HG03066 (cell line): ENCODE results near the gene NPLOC4.
A peak's percentile ranks its signal among the peaks of the same experiment; 100 is the strongest.
"Not testable (repeated sequence)": the region's sequence is repeated elsewhere in the genome, so short reads cannot be mapped to it uniquely, and the experiment has no call there.

Experiments
- ATAC-seq: cut with Tn5 transposase; IDR thresholded peaks from one replicate; pipeline ENCODE4 v1.9.1; 2021; ENCODE audit warnings: low read depth; ENCODE audit not compliant: unreplicated experiment

Gene NPLOC4

DNA sequence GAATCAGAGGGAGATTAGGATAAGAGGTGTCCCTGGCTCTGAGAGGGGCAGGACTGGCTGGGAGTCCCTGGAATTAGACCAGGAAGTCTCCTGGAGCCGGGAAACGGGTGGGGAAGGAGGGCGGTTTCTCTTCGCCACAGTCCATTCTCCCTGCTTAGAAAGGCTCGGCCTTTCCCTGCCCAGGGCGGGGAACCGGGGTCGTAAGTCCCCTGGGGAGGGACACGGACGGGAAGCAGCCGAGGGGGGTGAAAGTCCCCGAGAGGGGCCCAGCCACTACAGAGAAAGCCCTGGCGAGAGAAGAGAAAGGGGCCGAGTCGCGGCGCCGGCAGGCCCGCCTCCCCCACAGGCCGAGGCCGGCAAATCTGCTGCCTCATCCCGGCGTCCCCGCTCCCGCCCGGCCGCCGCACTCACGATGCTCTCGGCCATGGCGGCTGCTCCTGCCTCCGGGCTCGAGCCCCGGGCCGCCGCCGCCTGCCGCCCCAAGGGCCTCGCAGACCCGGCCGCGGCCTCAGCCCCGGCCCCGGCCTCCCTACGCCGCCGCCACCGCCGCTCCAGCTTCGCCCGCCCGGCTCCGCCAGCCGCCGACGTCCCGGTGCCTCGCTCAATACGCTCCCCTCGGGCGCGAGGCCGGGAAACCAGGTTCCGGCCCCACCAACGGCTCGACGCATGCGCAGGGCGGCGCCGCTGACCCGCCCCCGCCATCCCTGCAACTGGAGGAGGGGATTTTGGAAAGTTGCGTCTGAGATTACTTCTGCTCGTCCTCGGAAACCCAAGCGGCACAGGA, at the start of gene NPLOC4, which contains the start of gene TSPAN10:
Gene NPLOC4, minus strand, starts transcription at position 608 of the 784 bp plus-strand sequence. Its CDS starts 182 bp downstream, at position 426.
Gene TSPAN10, plus strand, starts transcription at position 692 of the 784 bp plus-strand sequence. CDS start 5,217 bp downstream, outside the sequence.
- no peak for ATAC-seq

DNA sequence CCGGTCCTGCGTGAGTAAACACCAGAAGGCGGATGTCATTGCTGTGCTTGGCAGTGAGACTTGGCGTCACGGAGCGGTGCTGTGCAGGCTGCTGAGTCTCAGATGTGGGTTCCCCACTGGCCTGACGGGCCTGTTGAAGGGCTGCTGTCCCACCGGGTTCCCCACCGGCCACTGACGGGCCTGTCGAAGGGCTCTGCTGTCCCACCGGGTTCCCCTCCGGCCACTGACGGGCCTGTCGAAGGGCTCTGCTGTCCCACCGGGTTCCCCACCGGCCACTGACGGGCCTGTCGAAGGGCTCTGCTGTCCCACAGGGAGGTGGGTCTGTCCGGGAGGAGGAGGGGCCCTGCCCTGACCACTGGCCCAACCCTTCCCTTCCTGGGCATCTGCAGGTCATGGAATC, 49.7 kb upstream of the NPLOC4 start:
- ATAC-seq: no peak

DNA sequence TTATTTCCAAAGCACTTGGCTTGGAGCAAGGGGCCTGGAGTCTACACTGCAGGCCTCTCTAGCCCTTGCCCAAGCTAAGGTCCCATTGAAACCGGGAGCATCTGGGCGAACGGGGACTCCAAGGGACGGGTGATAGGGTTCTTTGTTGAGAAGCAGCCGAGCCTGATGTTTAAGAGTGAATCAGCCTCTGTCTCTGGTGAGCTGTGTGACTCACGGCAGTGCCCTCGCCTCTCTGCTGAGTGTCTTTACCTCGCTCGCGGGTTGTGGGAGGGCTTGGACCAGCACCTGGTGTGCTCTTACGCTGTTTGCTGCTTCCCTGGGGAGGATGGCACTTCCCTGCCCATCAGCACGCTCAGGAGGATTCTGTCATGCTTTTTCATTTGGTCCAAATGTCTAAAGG, 48.2 kb upstream of the NPLOC4 start:
- ATAC-seq: no peak

DNA sequence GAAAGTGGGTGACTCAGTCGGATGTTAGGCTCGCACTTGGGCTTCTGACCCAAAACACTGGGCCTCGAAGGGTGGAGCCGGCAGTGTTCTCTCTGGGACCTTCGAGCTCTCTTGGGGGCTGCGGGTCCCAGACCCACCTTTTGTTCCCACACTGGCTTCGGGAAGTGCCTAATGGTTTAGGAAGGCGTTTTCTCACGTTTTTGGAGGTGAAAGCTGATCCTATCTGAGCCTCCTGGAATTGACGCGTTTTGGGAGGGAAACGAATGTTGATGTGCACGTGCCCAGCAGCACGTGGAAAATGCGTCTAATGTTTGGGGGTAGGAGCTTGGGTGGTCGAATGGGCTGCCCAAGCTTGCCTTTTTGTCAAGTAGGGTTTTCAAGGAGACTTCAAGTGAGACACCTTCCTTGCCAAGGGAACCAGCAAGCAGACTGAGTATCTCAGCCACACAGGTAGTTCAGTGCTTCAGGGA, 47.6 kb upstream of the NPLOC4 start:
- ATAC-seq: peak; percentile 4

DNA sequence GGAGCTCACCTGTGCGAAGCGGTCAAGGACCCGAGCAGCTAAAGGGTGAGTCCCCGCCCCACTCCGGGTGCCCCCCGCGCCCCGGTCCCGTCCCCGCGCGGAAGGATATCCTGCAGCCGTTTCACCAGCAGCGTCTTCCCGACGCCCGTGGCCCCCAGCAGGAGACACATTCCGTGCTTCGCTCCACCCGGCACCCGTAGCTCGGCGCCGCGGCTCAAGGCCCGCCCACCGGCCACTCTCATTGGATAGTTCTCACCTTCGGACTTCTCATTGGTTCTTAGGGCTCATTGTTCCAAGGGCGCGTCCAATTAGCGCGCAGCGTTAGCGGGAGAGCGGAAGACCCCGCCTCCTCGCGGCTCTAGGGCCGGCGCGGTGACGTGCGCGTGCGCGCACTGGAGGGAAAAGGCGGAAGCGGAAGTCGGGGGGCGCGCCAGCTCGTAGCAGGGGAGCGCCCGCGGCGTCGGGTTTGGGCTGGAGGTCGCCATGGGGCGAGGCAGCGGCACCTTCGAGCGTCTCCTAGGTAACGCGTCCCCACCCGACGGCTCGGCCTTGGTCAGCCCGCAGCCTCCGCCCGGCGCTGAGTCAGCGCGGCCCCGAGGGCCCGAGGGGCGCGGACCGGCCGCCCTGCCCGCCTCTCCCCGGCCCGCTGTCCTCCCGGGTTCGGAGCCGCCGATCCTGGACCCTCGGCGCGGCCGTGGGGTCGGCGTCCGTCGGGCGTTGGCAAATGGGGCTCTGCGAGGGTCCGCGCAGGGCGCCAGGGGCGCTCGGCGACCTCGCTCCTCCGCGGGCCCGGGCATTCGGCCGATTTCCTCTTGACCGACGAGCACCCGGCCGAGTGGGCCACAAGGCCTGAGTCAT, 46.9 kb upstream of the NPLOC4 start, which contains the start of the genes ARL16 and HGS:
Gene ARL16, minus strand, starts transcription at position 214 of the 858 bp plus-strand sequence. Its CDS starts 44 bp downstream, at position 170.
Gene HGS, plus strand, starts transcription at position 428 of the 858 bp plus-strand sequence. Its CDS starts 56 bp downstream, at position 484.
- ATAC-seq: peak; percentile 98

DNA sequence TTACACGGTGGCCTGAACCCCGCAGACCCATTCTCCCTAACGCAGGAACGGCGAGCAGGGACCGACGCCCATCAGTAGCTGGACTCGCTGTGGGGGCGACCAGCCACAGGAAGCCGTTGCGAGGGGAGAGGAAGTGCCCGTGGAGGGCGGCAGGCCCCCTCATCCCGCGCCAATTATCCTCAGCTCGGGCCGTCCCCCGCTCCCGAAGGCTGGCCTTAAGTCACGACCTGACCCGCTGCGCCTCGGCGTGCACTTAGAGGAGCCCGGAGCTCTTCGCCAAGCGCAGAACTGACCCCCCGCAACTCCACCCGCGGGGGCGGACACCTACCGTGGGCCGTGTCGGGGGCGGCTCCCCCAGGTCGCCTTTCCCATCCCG, 46.3 kb upstream of the NPLOC4 start:
- ATAC-seq: peak; percentile 3

DNA sequence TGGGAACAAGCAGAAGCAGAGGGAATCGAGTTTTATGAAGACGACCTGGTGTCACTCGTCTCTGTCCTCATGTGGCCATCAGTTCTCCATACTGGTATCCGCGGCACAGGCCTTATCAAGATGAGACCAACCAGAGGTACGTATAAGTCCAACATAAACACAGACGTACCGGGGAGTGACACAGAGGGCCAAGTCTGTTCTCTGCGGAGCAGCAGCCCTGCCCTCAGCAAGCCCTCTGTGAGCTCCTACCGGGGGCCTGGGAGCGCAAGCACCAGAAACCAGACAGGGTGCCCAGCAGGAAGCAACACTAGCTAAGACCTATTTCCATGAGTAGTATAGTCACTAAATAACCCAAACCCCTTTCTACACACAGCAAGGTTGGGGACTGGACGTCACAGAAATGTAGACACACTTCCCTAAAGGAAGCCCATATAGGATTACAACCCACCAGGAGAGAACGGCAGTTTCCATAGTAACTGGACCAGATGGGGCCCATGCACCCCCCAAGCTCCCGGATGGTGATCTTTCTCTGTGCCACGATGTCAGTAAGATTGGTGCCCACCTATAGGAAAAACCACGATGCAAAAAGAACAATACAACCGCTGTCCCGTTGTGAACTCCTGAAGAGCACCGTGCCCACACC, 45.8 kb upstream of the NPLOC4 start:
- no peak for ATAC-seq

DNA sequence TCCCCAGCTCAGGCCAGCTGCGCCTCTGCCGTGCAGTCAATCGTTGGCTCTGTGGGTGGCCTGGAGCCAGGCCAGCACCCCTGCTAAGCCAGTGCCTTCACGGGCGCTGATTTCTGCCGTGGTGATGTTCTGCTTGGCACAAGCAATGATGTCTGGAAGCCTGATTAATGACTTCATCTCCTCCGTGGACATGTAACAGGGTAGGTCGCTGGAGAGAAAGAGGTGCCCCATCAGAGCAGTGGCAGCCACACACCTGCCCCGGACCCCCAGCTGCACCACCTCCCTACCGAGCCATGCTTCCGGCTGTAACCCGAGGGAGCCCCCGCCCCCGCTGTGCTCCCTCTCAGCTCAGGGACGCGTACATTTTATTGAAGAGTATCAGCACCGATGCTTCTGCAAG, 44.8 kb upstream of the NPLOC4 start:
- ATAC-seq: no peak

DNA sequence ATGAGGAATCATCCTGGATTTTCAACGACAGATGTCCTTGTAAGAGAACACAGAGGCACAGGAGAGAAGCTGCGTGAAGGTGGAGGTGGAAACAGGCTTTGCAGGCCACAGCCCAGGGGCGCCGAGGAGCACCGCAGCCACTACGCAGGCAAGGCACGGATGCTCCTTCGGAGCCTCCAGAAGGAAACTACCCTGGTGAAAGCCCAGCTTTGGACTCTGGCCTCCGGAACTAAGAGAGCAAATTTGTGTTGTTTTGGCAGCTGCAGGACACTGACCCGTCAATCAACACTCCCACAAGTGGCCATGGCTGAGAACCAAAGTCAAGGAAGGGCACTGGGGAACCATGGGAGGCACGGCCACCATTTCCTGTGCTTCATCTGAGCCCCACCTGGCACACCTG, 43.2 kb upstream of the NPLOC4 start:
- ATAC-seq: no peak

DNA sequence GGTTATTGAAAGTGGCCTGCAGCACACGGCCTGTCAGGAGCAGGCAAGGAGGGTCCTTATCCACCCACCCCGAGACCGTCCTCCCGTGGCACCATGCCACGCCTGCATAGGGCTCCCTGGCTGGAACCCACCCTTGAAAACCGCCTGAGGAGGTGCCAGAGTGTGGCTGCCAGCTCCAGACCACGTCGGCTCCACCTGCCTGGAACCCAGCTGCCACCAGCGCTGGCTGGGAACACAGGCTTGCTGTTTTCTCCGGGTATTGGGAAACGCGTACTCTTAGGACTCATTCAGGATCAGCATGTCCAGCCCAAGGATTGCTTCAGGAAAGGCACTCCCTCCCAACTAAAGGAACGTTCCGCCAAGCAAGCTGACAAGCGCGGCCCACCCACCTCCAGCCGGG, 40.0 kb upstream of the NPLOC4 start:
- no peak for ATAC-seq

DNA sequence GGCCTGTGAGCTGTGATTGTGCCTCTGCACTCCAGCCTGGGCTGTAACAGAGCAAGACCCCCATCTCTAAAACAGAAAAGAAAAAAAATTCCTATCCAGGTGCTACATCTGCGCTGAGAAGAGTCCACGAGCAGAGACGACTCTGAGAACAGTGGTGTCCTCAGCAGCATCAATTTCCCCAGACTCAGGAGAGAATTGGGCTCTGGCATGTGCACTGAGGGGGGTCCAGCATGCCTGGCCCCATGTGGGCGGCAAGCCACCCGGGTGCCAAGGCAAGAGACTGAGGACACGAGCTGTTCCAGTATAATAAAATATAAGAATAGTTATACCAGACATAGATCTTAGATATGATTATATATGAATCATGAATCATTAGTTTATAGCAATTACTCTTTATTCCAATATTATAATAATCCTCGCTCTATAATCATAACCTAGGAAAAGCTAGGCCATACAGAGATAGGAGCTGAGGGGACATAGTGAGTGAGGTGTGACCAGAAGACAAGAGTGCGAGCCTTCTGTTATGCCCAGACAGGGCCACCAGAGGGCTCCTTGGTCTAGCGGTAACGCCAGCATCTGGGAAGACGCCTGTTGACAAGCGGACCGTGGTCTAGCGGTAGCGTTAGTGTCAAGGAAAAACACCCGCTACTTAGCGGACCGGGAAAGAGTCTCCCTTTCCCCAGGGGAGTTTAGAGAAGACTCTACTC, 38.8 kb upstream of the NPLOC4 start:
- ATAC-seq: not testable (repeated sequence)

DNA sequence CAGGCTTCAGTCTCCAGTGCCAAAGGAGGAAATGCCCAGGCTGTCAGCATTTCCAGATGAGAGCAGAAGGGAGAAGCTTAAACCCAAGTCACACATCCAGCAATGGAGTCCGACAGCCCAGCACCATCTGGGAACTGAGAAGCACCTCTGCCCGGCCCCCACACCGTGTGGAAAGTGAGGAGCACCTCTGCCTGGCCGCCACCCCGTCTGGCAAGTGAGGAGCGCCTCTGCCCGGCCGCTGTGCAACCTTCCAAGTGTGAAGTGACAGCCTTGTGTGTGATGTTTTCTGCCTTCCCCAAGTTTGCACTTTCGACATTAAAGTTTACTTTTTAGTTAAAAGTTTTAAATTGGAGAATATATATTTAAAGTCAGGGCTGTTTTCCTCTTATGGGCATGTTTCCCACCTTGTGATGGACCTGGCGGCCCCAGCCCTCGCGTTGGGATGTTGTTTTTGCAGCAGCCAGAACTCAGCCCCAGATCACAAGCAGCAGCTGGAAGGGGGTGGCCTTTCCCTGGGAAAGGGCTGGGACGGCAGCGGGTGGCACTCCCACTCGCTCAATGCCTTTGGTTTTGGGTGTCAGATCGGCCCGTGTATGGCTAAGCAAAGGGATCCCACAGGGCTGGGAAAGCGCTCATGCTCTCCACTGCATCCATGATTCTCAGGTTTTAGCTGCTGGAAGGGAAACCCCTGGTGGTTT, 36.8 kb upstream of the NPLOC4 start:
- no peak for ATAC-seq

DNA sequence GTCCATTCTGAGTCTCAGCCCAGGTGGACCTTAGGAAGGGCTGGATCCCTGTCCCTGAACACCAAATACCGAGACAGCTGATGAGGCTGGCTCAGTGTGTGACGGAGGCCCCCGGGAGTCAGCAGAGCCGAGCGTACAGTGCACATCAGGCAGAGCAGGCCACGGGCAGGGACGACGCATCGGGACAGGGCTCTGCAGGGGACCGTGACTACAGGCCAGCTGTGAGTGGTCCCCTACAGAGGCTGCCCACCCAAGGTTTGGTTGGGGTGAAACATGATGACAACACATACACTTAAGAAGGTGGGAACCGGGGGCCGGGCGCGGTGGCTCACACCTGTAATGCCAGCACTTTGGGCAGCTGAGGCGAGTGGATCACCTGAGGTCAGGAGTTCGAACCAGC, 36.0 kb upstream of the NPLOC4 start:
- no peak for ATAC-seq

DNA sequence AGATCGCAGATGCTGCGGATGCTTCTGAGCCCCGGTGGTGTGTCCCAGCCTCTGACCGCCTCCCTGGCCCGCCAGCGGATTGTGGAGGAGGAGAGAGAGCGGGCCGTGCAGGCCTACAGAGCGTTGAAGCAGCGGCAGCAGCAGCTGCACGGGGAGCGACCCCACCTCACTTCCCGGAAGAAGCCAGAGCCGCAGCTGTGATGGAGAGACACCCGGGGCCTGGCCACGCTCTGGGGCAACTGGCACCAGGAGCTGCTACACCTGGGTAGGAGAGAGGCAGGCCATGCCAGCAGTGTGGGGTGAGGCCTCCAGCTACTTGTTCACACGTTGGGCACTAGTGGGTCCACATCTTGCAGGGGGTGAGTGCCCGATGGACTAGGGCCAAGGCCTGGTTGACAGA, 35.6 kb upstream of the NPLOC4 start:
- ATAC-seq: no peak

DNA sequence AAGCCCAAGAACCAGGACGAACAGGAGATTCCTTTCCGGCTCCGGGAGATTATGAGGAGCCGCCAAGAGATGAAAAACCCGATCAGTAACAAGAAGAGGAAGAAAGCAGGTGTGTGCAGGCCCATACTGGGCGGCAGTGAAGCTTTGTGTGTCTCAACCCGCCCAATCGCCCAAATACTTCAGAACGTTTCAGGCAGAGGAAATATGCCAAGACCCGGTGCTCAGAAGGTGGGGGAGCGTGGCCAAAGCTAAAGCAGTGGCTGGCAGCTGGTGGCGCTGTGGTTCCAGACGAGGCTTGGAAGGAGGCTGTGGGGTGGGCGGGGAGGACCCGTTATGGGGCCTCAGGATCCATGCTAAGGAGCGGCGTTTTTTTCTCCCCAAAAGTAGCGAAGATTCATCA, 30.8 kb upstream of the NPLOC4 start:
- no peak for ATAC-seq

DNA sequence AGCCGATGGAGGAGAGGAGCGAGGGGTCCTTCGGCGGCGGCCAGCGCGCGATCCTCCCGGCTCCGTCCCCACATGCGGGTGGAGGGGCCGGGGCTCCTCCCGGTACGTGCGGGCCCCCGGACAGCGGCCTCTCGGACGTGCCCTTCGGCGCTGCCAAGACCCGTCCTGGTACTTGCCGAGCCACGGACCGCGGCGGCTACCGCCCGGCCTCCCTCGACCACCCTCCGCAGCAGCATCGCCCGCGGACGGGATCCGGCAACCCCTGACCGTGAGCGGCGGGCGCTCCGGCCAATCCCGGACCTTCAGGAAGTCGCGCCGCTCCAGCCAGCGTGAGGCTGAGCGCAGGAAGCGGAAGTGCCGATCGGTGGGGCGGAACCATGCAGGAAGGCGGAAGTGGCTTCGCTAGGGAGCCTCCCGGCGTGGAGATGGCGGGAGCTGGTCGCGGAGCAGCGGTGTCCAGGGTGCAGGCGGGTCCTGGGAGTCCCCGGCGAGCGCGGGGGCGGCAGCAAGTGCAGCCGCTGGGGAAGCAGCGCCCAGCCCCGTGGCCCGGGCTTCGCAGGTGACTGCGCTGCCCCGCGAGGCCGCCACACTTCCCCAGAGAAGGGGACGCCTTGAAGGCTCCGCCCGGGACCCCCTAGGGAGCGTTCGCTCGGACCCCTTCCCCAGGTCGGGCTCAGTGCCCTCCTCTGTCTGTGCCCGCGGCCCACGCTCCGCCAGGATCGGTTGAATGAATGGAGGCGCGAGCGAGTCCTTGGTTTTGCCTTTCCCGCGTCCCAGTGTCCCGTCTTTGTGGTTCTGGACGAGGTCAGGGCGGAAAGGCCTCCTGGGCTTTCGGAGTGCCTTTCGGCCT, 29.7 kb upstream of the NPLOC4 start, which contains the start of the genes CCDC137 and OXLD1:
Gene CCDC137, plus strand, starts transcription at position 396 of the 850 bp plus-strand sequence. Its CDS starts 30 bp downstream, at position 426.
Gene OXLD1, minus strand, starts transcription at position 264 of the 850 bp plus-strand sequence. Its CDS starts 28 bp downstream, at position 236.
- peak; percentile 95 for ATAC-seq

DNA sequence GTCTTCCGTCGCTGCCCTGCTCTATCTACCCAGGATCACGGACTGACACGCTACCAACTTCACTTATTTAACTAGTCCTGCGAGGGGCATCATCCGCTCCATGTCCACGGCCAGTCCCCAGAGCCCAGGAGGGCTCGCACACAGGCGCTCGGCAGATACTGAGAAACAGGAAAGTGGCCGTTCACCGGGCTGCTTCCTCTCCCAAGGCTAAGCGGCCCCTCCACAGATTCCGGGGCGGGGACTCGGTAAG, 29.1 kb upstream of the NPLOC4 start:
- peak; percentile 21 for ATAC-seq

DNA sequence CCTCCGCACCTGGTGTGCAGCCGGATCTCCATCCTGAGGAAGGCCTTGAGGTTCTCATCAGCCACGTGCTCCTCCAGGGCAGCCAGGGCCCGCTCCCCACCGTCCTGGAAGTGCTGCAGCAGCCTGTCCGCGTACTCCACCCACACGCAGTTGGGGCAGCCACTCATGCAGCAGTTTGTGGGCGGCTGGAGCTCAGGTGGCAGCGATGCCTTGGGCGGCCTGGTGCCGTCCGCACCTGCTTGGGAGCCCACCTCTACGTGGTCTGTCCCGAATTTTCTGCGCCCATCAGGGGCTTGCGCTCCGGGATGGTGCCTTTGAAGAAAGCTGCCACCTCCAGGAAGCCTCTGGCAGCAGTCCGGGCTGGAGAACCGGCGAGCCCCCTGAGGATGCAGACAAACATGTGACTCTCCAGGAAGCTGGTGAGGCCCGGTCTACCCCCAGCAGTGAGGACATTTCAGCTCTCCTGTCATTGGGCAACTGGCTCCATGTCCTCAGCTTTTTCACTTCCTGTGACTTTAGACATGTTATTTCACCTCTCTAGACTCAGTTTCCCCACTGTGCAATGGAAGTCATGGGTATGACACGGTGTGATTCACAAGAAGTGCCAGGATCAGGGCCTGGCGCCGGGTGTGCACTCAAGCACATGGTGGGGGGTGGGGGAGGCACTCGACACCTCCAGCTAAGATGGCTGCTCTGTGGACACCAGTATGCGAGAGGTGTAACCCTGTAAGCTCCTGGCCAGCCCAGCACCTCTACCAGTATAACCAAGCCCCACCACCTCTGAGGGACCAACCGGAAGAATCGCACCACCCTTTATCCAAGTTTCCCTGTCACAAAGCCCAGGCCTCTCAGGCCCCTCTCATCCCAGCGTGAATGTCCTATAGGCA, 28.5 kb upstream of the NPLOC4 start:
- no peak for ATAC-seq
